ENCODE data around the gene PRX.
A peak's percentile ranks its signal among the peaks of the same experiment; 100 is the strongest.
"Not testable (repeated sequence)": the region's sequence is repeated elsewhere in the genome, so short reads cannot be mapped to it uniquely, and the experiment has no call there.

PRX gene, protein sequence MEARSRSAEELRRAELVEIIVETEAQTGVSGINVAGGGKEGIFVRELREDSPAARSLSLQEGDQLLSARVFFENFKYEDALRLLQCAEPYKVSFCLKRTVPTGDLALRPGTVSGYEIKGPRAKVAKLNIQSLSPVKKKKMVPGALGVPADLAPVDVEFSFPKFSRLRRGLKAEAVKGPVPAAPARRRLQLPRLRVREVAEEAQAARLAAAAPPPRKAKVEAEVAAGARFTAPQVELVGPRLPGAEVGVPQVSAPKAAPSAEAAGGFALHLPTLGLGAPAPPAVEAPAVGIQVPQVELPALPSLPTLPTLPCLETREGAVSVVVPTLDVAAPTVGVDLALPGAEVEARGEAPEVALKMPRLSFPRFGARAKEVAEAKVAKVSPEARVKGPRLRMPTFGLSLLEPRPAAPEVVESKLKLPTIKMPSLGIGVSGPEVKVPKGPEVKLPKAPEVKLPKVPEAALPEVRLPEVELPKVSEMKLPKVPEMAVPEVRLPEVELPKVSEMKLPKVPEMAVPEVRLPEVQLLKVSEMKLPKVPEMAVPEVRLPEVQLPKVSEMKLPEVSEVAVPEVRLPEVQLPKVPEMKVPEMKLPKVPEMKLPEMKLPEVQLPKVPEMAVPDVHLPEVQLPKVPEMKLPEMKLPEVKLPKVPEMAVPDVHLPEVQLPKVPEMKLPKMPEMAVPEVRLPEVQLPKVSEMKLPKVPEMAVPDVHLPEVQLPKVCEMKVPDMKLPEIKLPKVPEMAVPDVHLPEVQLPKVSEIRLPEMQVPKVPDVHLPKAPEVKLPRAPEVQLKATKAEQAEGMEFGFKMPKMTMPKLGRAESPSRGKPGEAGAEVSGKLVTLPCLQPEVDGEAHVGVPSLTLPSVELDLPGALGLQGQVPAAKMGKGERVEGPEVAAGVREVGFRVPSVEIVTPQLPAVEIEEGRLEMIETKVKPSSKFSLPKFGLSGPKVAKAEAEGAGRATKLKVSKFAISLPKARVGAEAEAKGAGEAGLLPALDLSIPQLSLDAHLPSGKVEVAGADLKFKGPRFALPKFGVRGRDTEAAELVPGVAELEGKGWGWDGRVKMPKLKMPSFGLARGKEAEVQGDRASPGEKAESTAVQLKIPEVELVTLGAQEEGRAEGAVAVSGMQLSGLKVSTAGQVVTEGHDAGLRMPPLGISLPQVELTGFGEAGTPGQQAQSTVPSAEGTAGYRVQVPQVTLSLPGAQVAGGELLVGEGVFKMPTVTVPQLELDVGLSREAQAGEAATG (N-terminal part only)

GRCh38 chr19:40413291-40413845 lies at the start of gene PRX:
Gene PRX, minus strand, starts transcription at chr19:40413378. Its CDS starts 5,446 bp downstream, at chr19:40407932.
- DNase-seq, result no peak

- no peak for DNase-seq
These were observed 48.6 kb upstream of the PRX start for GRCh38 chr19:40461669-40462221.

- DNase-seq, result no peak
These were observed 47.0 kb upstream of the PRX start for GRCh38 chr19:40460185-40460584.

DNA sequence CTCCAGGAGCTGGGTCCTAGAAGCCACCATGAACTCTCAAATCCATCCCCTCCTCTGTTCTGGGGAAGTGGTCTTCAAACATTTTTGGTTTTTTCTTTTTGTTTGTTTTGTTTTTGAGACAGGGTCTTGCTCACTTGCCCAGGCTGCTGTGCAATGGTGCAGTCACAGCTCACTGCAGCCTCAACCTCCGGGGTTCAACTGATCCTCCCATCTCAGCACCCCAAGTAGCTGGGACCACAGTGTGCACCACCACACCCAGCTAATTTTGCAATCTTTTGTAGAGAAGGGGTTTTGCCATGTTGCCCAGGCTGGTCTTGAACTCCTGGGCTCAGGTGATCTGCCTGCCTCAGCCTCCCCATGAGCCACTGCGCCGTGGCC lies 45.4 kb upstream of the PRX start:
- DNase-seq, result no peak

- no peak for DNase-seq
These were observed 44.9 kb upstream of the PRX start for GRCh38 chr19:40457953-40458596.

DNA sequence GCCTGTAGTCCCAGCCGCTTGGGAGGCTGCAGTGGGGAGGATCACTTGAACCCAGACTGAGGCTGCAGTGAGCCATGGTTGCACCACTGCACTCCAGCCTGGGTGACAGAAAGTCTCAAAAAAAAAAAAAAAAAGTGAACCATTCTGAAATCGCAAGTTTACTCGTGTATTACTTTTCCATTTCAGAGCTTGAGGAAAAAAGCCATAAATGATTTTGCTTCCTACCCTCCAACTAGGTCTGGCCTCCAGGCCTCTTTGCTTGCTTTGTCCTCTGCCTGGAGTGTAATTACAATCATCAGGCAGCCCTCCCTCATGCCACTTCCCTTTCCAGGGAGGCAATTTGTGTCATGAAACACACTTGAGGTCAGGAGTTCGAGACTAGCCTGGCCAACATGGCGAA lies 43.9 kb upstream of the PRX start:
- DNase-seq, result no peak

DNA sequence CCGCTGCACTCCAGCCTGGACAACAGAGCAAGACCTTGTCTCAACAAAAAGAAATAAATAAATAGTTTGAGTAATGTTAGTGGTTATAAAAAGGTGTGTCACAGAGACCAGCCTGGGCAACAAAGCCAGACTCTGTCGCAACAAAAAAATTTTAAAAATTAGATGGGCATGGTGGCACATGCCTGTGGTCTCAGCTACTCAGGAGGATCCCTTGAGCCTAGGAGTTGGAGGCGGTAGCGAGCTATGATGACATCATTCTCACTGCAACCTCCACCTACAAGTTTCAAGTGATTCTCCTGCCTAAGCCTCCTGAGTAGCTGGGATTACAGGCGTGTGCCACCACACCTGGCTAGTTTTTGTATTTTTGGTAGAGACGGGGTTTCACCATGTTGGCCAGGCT lies 40.8 kb upstream of the PRX start:
- DNase-seq, result not testable (repeated sequence)

DNA sequence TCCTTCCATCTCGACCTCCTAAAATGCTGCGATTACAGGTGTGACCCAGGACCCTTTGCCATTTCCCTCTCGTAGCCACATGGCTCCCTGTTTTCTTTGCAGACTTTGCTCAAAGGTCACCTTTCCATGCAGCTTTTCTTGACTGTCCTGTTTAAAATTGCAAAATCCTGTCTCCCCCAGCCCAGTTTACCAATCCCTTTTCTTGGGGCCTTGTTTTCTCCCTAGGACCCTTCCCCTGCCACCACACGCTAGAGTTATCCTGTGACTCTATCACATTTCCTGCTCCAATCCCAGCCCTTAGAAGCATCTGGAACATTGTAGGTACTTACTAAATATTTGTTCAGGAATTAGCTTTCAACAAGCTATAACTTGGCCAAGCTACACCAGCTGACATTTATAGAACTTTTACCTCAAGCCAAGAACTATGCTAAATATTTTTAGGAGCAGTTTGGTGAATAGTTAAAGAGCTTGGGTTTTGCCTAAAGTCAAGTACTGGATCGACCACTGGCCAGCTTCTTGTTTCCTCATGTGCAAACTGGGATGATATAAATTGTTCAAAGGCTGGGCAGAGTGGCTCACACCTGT lies 40.1 kb upstream of the PRX start:
- DNase-seq, result no peak

- no peak for DNase-seq
These were observed 38.8 kb upstream of the PRX start for GRCh38 chr19:40452016-40452415.

- DNase-seq, result no peak
These were observed 37.5 kb upstream of the PRX start for GRCh38 chr19:40450664-40451063.

DNA sequence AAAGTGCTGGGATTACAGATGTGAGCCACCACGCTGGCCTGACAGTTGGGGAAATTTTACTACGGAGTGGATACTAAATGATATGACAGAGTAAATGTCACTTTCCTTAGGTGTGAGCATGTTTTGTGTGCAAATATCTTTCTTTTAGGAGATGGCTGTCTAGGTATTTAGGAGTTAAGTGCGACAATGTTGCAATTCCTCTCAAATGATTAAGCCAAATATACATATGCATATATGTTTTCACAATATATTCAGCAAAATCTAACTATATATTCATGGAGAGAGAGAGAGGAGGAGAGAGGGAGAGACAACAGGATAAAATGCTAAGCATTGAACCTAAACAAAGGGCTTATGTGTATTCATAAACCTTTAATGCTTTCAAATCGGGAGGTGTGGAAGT lies 36.3 kb upstream of the PRX start:
- no peak for DNase-seq

DNA sequence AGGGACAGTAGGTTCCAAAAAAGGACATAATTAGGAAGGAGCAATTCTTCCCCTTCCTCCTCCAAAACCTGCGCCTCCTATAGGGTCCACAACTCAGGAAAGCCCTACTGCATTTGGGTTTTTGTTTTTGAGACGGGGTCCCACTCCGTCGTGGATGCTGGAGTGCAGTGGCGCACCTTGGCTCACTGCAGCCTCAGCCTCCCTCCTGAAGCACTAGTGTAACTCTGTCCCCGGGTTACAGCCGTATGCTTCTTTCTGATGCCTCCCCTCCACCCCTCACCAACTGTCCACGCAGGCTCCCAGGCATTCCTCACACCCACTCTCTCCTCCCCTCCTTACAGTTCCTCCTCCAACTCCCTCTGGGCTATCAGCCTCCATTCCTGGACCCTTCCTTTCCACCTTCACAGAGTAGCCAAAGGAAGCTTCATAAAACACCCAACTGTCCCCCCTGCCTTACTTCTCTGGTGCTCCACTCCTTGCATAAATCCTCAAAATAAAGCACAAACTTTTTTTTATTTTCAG lies 33.1 kb upstream of the PRX start:
- no peak for DNase-seq

DNA sequence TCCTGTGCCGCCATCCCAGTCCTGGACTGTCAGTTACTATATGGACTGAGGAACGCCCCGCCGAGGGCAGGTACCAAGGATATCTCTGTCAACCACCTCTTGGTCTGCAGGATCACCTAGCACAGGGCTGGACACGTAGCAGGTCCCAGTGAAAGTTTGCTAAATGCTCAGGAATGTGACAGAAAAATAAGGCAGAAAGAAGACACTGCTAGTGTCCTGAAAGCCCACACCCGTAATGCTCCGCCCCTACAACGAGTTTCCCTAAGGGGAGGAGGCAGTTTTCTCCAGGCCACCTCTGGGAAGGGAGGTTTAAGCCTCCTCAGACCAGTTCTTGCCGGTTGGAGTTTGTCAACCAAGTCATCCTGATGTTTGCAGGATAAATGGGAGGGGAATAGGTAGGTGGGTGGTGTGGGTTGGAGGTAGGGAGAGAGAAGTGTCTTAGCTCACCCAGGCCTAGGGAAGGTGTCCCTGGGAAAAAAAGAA lies 32.6 kb upstream of the PRX start:
- DNase-seq, result peak; percentile 72

DNA sequence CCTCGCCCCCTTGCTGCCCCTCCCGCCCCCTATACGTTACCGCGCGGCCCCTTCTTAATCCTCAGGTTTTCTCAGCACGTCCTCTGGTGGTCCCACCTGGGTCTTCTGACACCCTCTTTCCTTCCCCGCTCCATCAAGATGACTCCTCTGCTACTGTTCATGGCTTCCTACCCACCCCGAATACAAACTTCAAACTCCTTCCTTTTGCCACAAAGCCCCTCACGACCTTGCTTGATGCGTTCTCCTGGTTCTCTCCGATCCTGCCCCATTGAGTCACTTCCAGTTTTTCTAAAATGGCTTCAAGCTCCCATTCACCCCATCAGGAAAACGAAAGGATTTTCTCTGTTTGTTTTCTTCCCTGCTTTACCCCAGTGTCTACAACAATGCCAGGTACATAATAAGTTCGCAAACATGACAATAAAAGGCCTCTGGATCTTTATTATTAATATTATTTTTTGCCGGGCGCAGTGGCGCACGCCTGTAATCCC lies 31.7 kb upstream of the PRX start:
- DNase-seq, result no peak

DNA sequence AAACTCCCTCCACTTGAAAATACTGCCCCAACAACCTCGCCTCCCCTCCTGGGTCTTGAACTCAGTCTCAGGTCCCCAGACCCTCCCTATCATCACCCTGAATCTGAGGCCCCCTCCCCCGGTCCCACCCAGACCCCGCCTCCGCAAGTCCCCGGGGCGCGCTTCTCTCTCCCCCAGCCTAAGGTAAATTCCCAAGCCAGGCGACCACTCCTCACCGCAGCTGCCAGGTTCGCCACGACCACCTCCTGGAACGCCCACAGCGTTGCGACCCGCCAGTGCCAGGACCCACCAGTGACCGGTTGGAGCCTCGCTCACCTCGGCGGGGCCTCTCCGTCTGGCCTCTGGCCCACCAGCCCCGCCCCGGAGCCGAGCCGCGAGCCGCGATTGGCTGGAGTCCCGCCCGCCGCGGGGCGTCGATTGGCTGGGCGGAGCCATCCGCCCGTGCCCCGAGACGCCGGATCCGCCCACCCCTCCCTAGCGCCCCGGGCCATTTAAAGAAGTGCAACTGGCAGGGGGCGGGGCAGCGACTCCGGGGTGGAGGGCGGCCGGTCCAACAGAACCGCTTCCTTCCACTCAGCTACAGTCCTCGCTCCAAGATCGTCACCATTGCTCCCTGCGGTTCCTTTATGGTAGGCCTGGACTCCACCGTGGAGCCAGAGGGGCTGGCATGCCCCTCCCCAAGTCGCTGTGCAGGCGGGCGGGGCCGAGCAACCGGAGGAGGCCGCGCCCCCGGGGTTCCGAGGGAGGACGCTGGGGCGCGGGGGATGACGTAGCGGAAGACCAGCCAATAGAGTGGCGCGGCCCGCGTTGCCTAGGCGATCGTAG lies 31.0 kb upstream of the PRX start, which contains the start of gene SERTAD3:
SERTAD3 (minus strand) TSS at position 336 of the 825 bp plus-strand sequence. CDS start 2,255 bp downstream, outside the sequence.
- DNase-seq, result peak; percentile 99

DNA sequence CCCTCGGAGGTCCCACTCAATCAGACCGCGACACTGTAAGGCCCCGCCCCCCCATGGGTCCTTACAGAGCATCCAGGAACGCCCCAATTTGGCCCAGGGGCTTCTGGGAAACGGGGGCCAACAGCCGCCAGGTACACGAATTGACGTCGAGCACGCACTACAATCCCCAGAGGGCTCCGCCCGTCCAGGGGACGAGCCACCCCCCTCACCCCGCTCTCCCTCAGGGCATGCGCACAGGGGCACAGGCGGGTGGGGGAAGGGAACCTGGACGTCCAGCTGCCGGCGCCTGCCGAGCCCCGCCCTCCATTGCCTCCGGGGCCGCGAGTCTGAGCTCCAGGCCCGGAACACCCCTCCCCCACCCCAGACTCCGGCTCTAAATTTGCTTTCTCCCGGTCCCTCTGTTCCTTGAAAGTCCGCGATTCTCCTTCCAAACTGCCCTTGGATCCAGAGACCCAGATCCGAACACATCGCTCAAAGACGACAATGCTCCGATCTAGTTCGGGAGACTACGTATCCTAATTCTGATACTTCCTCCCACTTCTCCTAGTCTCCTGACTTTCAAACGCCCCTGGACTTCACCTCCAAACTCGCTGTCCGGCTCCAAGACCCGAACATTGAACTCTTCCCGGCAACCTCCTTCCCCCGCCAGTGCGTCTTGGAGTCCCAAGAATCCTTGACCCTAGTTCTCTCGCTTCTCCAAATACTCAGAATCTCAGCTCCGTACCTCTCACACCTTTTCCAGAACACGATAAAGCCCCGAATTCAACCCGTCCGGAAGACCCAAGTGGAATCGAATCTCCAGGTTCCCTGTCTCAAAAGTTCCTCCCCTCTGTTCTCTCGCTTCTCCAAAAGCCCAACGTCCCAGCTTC lies 30.2 kb upstream of the PRX start:
- DNase-seq, result peak; percentile 100

DNA sequence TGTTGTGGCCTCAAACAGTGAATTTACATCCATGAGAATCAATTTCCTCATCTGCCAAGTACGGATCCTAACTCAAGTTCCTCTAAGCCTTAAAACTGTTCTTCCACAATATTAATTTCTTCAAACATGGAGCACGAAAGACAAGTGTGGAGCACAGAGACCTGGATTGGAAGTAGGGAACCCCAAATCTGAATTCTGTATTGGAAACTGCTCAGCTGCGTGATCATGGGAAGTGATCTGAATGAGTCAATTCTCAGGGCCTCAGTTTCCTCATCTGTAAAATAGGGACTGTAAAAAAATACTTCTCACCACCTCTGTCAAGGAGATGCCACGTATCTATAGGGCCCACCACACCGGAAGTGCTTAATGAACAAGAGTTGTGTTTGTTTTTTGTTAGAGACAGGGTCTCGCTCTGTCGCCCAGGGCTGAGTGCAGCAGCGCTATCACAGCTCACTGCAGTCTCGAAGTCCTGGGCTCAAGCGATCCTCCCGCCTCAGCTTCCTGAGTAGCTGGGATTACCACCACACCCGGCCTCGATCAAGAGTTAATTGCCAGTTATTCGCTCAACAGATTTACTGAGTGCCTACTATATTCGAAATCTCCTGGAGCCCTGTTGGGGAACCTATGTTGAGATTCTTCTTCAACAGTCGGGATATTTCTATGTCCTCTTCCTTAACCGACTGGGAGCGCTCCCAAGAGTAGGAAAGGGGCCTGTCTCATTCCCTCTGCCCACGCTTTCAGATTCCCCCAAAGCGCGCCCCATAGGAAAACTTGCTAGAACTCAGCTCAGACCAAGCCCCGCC lies 29.4 kb upstream of the PRX start:
- no peak for DNase-seq

- DNase-seq, result no peak
These were observed 28.6 kb upstream of the PRX start for GRCh38 chr19:40441719-40442253.

Data from OCI-M1 (cell line).